SK-N-SH (cell line): ENCODE results near the gene MYO16.

Source experiments
- CHD2 ChIP-seq: fragments of 150-350 bp; IDR thresholded peaks from 2 replicates; pipeline ENCODE4 v1.6.1; 2018; ENCODE audit warnings: low read length; ENCODE audit not compliant: partially characterized antibody
- CTCF ChIP-seq: fragments of 200-600 bp; sonication (generic); IDR thresholded peaks from 2 replicates; pipeline ENCODE4 v1.6.1; 2017; ENCODE audit warnings: antibody characterized with exemption, mild to moderate bottlenecking, moderate library complexity
- EP300 ChIP-seq, 2 experiments: IDR thresholded peaks; 2 replicates each; pipeline versions ENCODE4 v1.4.0 to v1.6.1; 2012; ENCODE audit warnings: borderline replicate concordance in 1 of 2, low read depth in 1 of 2, low read length in 1 of 2
- MAX ChIP-seq: IDR thresholded peaks from 2 replicates; pipeline ENCODE4 v1.4.0; 2012; ENCODE audit warnings: low read depth
- PBX3 ChIP-seq: IDR thresholded peaks from 2 replicates; pipeline ENCODE4; 2012
- POLR2AphosphoS5 ChIP-seq: IDR thresholded peaks from 2 replicates; pipeline ENCODE4 v1.6.1; 2012; ENCODE audit warnings: low read depth, low read length
- REST ChIP-seq: IDR thresholded peaks from 2 replicates; pipeline ENCODE4 v1.6.1; 2012; ENCODE audit warnings: mild to moderate bottlenecking, low read depth, low read length, moderate library complexity
- USF2 ChIP-seq: fragments of 150-350 bp; IDR thresholded peaks from 2 replicates; pipeline ENCODE4 v1.6.1; 2017; ENCODE audit warnings: antibody characterized with exemption, low read length, low read depth, borderline replicate concordance

GRCh38 chr13:108747843-108748242 lies 118.4 kb downstream of the MYO16 start:
- TF ChIP-seq CTCF: no peak
- no peak for TF ChIP-seq MAX
- no peak for TF ChIP-seq POLR2AphosphoS5
- no peak for TF ChIP-seq USF2
- TF ChIP-seq CHD2: no peak
- TF ChIP-seq REST: no peak
- no peak for TF ChIP-seq EP300 (IDR thresholded peaks at IDR 0.05; ENCODE audit: borderline replicate concordance in 1 of 2, low read depth in 1 of 2, low read length in 1 of 2)
- no peak for TF ChIP-seq PBX3
